Measurements from ENCODE around the gene KCNMB1.

DNA sequence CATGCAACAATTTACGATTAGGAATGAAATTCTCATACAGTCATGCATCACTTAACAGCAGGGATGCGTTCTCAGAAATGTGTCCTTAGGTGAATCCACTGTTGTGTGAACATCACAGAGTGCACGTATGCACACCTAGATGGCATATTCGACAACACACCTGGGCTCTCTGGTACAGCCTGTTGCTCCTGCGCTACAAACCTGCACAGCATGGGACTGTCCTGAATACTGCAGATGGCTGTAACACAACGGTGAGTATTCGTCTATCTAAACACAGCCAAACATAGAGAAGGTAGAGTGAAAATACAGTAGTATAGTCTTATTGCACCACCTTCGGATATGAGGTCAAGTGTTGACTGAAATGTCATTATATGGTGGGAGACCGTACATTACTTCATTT lies 47.6 kb downstream of the KCNMB1 start:
- TF ChIP-seq, protein P1, sequence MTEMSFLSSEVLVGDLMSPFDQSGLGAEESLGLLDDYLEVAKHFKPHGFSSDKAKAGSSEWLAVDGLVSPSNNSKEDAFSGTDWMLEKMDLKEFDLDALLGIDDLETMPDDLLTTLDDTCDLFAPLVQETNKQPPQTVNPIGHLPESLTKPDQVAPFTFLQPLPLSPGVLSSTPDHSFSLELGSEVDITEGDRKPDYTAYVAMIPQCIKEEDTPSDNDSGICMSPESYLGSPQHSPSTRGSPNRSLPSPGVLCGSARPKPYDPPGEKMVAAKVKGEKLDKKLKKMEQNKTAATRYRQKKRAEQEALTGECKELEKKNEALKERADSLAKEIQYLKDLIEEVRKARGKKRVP (CRISPR knock-in tag; IDR thresholded peaks at IDR 0.05): no peak
- TF ChIP-seq, protein P2, sequence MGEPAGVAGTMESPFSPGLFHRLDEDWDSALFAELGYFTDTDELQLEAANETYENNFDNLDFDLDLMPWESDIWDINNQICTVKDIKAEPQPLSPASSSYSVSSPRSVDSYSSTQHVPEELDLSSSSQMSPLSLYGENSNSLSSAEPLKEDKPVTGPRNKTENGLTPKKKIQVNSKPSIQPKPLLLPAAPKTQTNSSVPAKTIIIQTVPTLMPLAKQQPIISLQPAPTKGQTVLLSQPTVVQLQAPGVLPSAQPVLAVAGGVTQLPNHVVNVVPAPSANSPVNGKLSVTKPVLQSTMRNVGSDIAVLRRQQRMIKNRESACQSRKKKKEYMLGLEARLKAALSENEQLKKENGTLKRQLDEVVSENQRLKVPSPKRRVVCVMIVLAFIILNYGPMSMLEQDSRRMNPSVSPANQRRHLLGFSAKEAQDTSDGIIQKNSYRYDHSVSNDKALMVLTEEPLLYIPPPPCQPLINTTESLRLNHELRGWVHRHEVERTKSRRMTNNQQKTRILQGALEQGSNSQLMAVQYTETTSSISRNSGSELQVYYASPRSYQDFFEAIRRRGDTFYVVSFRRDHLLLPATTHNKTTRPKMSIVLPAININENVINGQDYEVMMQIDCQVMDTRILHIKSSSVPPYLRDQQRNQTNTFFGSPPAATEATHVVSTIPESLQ (CRISPR knock-in tag; conservative IDR thresholded peaks at IDR 0.05): no peak
- TF ChIP-seq TAF1 (CRISPR knock-in tag; IDR thresholded peaks at IDR 0.05) (no peak), TCF12 (IDR thresholded peaks at IDR 0.05) (no peak), TCF12 (CRISPR knock-in tag; IDR thresholded peaks at IDR 0.05) (no peak), YY1 (IDR thresholded peaks at IDR 0.05; ENCODE audit: insufficient read depth, insufficient replicate concordance, low read depth, low read length) (no peak), EZH2 (conservative IDR thresholded peaks at IDR 0.05; ENCODE audit: low read depth, low read length) (no peak), ZNF124 (CRISPR knock-in tag; IDR thresholded peaks at IDR 0.05) (no peak), MYC (CRISPR knock-in tag; IDR thresholded peaks at IDR 0.05; ENCODE audit: borderline replicate concordance) (no peak), TBP (CRISPR knock-in tag; IDR thresholded peaks at IDR 0.05) (no peak), JUNB (CRISPR knock-in tag; IDR thresholded peaks at IDR 0.05; ENCODE audit: borderline replicate concordance) (no peak), ZNF138 (CRISPR knock-in tag; IDR thresholded peaks at IDR 0.05; ENCODE audit: low read depth) (no peak)
- TF ChIP-seq, protein P3, sequence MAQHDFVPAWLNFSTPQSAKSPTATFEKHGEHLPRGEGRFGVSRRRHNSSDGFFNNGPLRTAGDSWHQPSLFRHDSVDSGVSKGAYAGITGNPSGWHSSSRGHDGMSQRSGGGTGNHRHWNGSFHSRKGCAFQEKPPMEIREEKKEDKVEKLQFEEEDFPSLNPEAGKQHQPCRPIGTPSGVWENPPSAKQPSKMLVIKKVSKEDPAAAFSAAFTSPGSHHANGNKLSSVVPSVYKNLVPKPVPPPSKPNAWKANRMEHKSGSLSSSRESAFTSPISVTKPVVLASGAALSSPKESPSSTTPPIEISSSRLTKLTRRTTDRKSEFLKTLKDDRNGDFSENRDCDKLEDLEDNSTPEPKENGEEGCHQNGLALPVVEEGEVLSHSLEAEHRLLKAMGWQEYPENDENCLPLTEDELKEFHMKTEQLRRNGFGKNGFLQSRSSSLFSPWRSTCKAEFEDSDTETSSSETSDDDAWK (CRISPR knock-in tag; IDR thresholded peaks at IDR 0.05): no peak
